NCI-H2227 treated with DMSO at 0.1 percent for 48 hours (cell line): ENCODE measurements around the gene FGF14.

Source experiments
- DNase-seq: peaks from one replicate; lab custom pipeline; 2025; lab: John Stamatoyannopoulos, UW

FGF14 gene

DNA sequence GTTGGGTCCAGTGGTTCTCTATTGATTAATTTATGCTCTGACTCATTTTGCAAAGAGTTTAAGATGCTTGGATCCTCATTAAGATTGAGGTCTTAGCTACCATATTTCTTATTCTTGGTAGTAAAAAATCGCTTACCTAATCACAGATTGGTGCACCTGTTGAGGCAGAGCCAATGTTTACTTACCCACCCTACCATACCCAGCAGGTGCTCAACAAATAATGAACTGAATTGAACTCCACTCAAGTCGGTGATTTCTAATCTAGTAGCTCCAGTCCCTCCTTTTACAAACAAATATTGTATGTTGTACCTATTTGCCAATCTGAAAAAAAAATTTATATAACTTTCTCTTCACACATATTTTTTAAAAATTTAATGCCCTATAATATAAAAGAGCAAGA lies 361.0 kb downstream of the FGF14 start:
- no peak for DNase-seq

DNA sequence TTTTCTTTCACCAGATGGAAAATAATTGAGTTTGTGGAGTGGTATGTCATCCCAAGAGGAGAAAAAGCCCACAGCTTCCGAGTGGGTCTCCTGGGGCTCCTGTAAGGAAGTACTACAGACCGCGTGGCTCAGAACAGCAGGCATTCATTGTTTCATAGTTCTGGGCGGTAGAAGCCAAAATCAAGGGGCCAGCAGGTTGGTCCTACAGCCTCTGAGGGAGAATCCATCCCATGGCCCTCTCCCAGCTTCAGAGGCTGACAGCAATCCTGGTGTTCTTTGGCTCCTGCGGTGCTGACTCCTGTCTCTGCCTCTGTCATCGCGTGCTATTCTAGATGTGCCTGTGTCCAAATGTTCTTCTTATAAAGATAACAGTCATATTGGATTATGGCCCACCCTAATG lies 362.6 kb downstream of the FGF14 start:
- DNase-seq = no peak

DNA sequence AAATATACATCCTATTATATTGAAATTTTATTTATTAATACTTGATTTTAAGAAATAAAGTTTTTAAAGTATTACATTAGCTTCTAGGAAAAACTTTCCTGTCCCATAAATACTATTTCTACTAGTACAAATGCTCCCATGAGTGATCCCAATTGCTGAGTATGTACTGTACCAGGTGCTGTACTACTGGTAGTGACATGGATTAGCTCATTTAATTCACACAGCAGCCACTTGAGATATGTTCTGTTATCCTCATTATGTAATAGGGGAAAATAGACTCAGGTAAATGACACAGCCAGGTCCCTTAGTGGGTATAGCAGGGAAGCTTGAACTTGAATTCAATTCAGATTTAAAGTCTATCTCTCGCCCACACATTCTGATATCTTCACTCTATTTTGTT lies 363.1 kb downstream of the FGF14 start:
- DNase-seq = no peak

DNA sequence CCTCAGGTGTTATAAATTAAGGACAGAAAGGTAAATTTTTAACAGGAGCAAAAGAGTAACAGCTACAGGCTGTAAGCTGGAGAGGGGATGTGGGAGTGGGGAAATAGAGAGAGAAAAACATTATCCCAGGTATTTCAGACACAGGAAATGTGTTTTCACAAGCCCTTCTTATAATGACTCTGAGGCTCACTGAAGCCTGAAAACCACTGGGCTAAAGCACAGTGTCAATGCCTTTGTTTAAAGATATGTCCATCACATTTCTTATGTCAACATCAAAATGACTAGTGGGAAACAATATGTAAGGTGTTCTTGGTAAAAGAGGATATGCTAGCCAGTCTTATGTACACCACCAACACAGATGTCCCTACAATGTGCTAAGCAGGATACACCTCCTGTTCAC lies 365.9 kb downstream of the FGF14 start:
- DNase-seq = no peak

GRCh38 chr13:102033857-102034331 lies 368.0 kb downstream of the FGF14 start:
- no peak for DNase-seq

DNA sequence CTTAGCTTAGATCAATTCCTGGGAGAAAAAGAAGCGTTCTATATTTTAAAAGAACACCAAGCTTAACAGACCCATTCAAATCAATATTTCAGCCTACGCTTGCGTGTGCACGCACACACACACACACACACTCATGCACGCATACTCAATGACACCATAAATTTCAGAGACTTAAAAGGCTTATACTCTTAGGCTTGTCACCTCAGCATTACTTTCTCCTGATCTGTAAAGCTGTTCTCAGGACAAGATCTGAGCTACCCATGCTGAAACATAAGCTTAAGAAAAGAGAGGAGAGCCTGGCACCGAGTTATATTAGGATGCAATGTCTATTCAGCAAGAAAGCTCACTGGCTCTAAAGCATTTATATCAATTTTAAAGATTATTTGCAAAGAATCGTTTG lies 368.5 kb downstream of the FGF14 start:
- DNase-seq = no peak

- DNase-seq = no peak
Observed at GRCh38 chr13:102028868-102029267, 373.0 kb downstream of the FGF14 start.

GRCh38 chr13:102028206-102028605 lies 373.6 kb downstream of the FGF14 start:
- no peak for DNase-seq

DNA sequence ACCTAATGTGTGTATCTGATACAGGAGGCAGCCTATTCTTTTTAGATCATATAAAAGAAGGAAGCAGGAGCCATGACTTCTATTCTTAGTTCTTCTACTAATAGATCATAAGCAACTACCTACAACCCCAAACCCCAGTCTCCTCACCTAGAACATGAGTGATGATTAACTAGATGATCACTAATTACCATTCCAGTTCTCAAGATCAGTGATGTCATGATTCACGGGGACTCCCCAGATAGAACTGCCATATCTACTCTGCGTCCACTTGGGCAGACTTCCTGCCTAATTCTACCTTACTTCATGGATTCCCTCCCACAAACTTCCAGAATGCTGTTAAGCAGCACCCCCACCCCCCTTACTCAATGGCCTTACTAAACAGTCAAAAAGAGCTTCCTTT lies 380.1 kb downstream of the FGF14 start:
- DNase-seq = no peak

DNA sequence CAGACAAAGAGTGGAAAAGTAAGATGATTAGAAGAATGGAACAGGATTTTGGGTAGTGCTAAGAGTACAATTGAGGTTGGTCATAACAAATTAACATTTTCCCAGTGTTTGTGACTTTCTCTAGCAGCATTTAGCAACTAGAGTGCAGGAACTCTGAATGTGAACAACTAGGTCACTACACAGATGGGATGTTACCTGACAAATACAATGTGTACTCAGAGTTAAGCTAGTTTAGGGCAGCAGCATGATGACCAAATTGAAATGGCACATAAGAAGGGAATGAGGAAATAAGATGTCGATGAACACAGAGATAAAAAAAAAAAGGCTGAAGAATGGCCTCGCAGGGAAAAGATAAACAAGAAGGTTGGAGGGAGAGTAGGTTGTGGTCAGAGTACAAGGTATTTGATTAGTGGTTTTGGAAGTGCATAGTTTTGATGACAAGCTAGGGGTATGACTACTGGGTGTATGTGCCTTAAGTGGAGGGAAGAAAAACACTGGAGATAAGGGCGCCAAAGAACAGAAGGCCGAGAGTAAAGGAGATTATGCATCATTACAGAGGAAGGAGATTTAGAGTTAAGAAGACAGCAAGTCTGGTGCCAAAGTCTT lies 381.1 kb downstream of the FGF14 start:
- no peak for DNase-seq

DNA sequence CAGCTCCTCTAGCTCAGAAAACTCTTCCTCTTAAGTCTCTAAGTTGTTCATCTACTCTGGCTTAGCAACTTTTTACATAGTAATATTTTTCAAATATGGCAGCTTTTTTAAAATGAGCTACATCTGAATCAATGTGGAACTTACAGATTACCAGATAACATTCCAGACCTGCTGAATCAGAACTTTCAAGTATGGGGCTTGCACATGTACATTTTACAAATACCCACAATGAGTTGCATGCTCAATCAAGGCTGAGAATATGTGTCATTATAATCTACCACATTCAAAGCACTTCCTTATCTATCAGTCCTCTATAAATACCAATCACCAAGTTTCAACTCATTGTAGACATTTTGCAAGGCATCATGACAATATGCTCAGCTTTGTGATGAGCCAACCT lies 383.1 kb downstream of the FGF14 start:
- DNase-seq = no peak

GRCh38 chr13:102017248-102017647 lies 384.6 kb downstream of the FGF14 start:
- DNase-seq = no peak

GRCh38 chr13:102012299-102013293 lies 389.3 kb downstream of the FGF14 start:
- DNase-seq = no peak

GRCh38 chr13:102011455-102011854 lies 390.4 kb downstream of the FGF14 start:
- peak; percentile 10 for DNase-seq

GRCh38 chr13:102003848-102004570 lies 397.8 kb downstream of the FGF14 start:
- no peak for DNase-seq

DNA sequence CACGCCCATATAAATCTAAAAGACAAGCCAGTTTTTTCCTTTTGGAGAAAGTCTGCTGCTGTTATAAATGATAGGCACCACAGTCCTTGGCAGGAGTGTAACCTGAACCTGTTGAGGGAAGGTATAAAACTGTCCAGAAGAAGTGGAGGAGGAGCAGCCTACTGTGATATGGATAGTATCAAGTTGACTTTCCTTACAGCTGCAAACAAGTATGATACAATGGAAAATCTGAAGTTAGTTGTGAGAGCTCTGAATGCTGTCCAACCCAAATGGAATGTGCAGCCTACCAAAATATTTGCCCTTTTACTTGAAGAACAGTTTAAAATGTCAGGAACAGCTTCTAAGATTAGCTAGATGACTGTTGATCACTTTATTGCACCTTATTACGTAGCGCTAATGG lies 399.6 kb downstream of the FGF14 start:
- no peak for DNase-seq

GRCh38 chr13:102000764-102001163 lies 401.1 kb downstream of the FGF14 start:
- DNase-seq = no peak

GRCh38 chr13:101998129-101998528 lies 403.7 kb downstream of the FGF14 start:
- DNase-seq = no peak

GRCh38 chr13:101996954-101997353 lies 404.9 kb downstream of the FGF14 start:
- no peak for DNase-seq

DNA sequence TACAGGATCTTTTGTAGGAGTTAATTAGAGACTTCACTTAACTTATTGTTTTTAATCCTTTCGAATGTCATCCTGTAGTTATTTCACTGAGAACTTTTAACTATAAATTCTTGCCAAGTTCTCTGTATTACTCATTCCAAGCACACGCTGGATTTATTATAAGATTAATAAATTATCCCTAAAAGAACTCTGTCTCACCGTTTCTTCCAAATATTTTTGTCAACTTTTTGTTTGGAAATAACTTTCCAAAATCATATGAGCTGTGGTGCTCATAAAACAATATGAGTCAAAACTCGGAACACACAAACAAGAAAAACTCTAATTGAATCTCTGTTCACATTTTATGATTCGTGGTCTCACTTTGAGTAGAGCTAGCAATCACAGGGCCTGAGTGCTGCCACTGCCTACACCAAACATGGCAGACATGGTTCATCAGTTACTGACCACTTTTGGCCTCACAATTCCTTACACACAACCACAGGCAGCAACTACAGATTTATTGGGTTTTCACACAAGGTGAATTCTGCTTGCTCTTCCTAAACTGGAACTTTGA lies 412.0 kb downstream of the FGF14 start:
- no peak for DNase-seq

GRCh38 chr13:101988140-101988539 lies 413.7 kb downstream of the FGF14 start:
- no peak for DNase-seq

- DNase-seq = no peak
Observed at GRCh38 chr13:101986316-101986715, 415.5 kb downstream of the FGF14 start.
